Endodermal cell (in vitro differentiated cells): ENCODE results near the gene EFHC1. TPM values are rescaled to one million over a fixed set of nuclear protein-coding genes. Genes with fewer than 3 reads are reported as not detected.

Source experiments
- DNase-seq: peaks from one replicate; pipeline ENCODE4 v3.0.0-alpha.2; 2017
- H3K27ac ChIP-seq: 2 replicates; pipeline ENCODE4 v1.5.1; 2013; ENCODE audit warnings: mild to moderate bottlenecking, low read depth, low read length, moderate library complexity
- H3K27me3 ChIP-seq: 2 replicates; pipeline ENCODE4 v1.6.1; 2013; ENCODE audit warnings: mild to moderate bottlenecking, low read length, moderate library complexity; ENCODE audit not compliant: insufficient read depth, control insufficient read depth, poor library complexity, severe bottlenecking
- H3K36me3 ChIP-seq: 2 replicates; pipeline ENCODE4 v1.7.0; 2013; ENCODE audit warnings: mild to moderate bottlenecking, low read length, moderate library complexity; ENCODE audit not compliant: control insufficient read depth, insufficient read depth
- H3K4me1 ChIP-seq: one replicate; pipeline ENCODE4 v1.7.0; 2013; ENCODE audit warnings: low read length; ENCODE audit not compliant: control insufficient read depth, insufficient read depth
- H3K4me3 ChIP-seq: 2 replicates; pipeline ENCODE4 v1.5.1; 2013; ENCODE audit warnings: mild to moderate bottlenecking, low read length, moderate library complexity
- H3K9ac ChIP-seq: 2 replicates; pipeline ENCODE4 v1.6.1; 2013; ENCODE audit warnings: mild to moderate bottlenecking, low read length, moderate library complexity; ENCODE audit not compliant: poor library complexity, severe bottlenecking; ENCODE audit errors: extremely low read depth
- H3K9me3 ChIP-seq: 2 replicates; pipeline ENCODE4 v1.6.1; 2013; ENCODE audit warnings: mild to moderate bottlenecking, low read length, moderate library complexity; ENCODE audit not compliant: control insufficient read depth
- H3K27ac Mint-ChIP-seq: 2 replicates; pipeline ENCODE4 v1.8.0; 2020; ENCODE audit warnings: mixed read lengths
- H3K27me3 Mint-ChIP-seq: 2 replicates; pipeline ENCODE4 v1.8.0; 2021; ENCODE audit warnings: mild to moderate bottlenecking, mixed read lengths; ENCODE audit not compliant: insufficient read depth
- H3K36me3 Mint-ChIP-seq: 2 replicates; pipeline ENCODE4 v1.8.0; 2020; ENCODE audit warnings: low read depth, mixed read lengths
- H3K4me1 Mint-ChIP-seq: 2 replicates; pipeline ENCODE4 v1.8.0; 2020; ENCODE audit warnings: mixed read lengths
- H3K4me3 Mint-ChIP-seq: 2 replicates; pipeline ENCODE4 v1.8.0; 2020; ENCODE audit warnings: mild to moderate bottlenecking, moderate library complexity, mixed read lengths
- H3K9me3 Mint-ChIP-seq: 2 replicates; pipeline ENCODE4 v1.8.0; 2020; ENCODE audit warnings: mild to moderate bottlenecking, mixed read lengths
- CTCF ChIP-seq: fragments of 200-600 bp; sonication (generic); conservative IDR thresholded peaks from 2 replicates; pipeline ENCODE4 v1.5.0; 2021; ENCODE audit warnings: antibody characterized with exemption, mild to moderate bottlenecking
- WGBS, 2 experiments: methylation state at CpG; one replicate each; pipeline versions ENCODE4 v1.1.5 to v1.1.7; 2013; ENCODE audit warnings: missing lambda C conversion rate in 2 of 2, mixed read lengths in 1 of 2; ENCODE audit not compliant: insufficient coverage in 1 of 2, insufficient read length in 1 of 2; 5-methylcytosine and 5-hydroxymethylcytosine counted together
- total RNA-seq, 2 donors: library from RNA; stranded (reverse); fragmentation: NEBNext Ultra II Directional in 1 of 2; extraction: Animal tissue kit (Norgen Biotek cat#: 25700) in 1 of 2; gene quantifications; 2 replicates in 1 of 2; 3 replicates in 1 of 2; pipeline ENCODE4 v1.2.1, GENCODE V29; 2021

The EFHC1 gene
- total RNA-seq, 2 donors from 2014 or later: 26.4 to 46.4 TPM

- no peak overlapping the region for H3K27ac ChIP-seq
- no peaks in the 10 kb centered on the region for H3K27me3 ChIP-seq
- peaks cover 36% of the 10 kb centered on the region for H3K36me3 ChIP-seq
- H3K27ac Mint-ChIP-seq: no peak overlapping the region
- H3K4me3 ChIP-seq: no peak overlapping the region
- H3K4me1 Mint-ChIP-seq: peaks cover 2% of the 10 kb centered on the region
- no peak for TF ChIP-seq CTCF
- H3K9ac ChIP-seq: no peak overlapping the region
- no peaks in the 10 kb centered on the region for H3K4me1 ChIP-seq
- peaks cover 48% of the 10 kb centered on the region for H3K36me3 Mint-ChIP-seq
- 93 to 100% methylated on average over 1 to 5 of the region's 5 CpGs for WGBS, 2 experiments
- H3K4me3 Mint-ChIP-seq: no peak overlapping the region
- no peak for DNase-seq
- H3K9me3 ChIP-seq: no peaks in the 10 kb centered on the region
- H3K9me3 Mint-ChIP-seq: no peaks in the 10 kb centered on the region
- no peaks in the 10 kb centered on the region for H3K27me3 Mint-ChIP-seq
Observed at GRCh38 chr6:52508261-52508739, 88.2 kb downstream of the EFHC1 start.

GRCh38 chr6:52509281-52510212, 89.4 kb downstream of the EFHC1 start:
- DNase-seq: no peak
- no peak overlapping the region for H3K27ac ChIP-seq
- no peaks in the 10 kb centered on the region for H3K9me3 ChIP-seq
- 94 to 95% methylated on average over 10 to 14 of the region's 14 CpGs for WGBS, 2 experiments
- no peak overlapping the region for H3K9ac ChIP-seq
- H3K36me3 ChIP-seq: peaks cover 43% of the 10 kb centered on the region
- peaks cover 8% of the 10 kb centered on the region for H3K4me1 Mint-ChIP-seq
- H3K9me3 Mint-ChIP-seq: no peaks in the 10 kb centered on the region
- H3K36me3 Mint-ChIP-seq: peaks cover 55% of the 10 kb centered on the region
- H3K4me3 Mint-ChIP-seq: no peak overlapping the region
- no peak for TF ChIP-seq CTCF
- H3K27me3 ChIP-seq: no peaks in the 10 kb centered on the region
- H3K4me1 ChIP-seq: no peaks in the 10 kb centered on the region
- peak overlapping the region; percentile 26 for H3K27ac Mint-ChIP-seq
- H3K27me3 Mint-ChIP-seq: no peaks in the 10 kb centered on the region
- H3K4me3 ChIP-seq: no peak overlapping the region

GRCh38 chr6:52510213-52510562, 90.0 kb downstream of the EFHC1 start:
- Histone ChIP-seq H3K4me3 (no peak overlapping the region), H3K9ac (no peak overlapping the region), H3K9me3 (no peaks in the 10 kb centered on the region), H3K36me3 (peaks cover 43% of the 10 kb centered on the region), H3K27me3 (no peaks in the 10 kb centered on the region), H3K4me1 (no peaks in the 10 kb centered on the region), H3K27ac (no peak overlapping the region)
- DNase-seq: no peak
- Mint-ChIP-seq H3K4me1 (peaks cover 8% of the 10 kb centered on the region), H3K36me3 (peaks cover 56% of the 10 kb centered on the region), H3K4me3 (no peak overlapping the region), H3K27me3 (no peaks in the 10 kb centered on the region), H3K9me3 (no peaks in the 10 kb centered on the region), H3K27ac (no peak overlapping the region)
- TF ChIP-seq CTCF: no peak
